ENCODE data around the gene MTF1. TPM values are rescaled to one million over a fixed set of nuclear protein-coding genes. Genes with fewer than 3 reads are reported as not detected.

The MTF1 gene
- total RNA-seq, 1 donor, result 4.3 TPM

DNA sequence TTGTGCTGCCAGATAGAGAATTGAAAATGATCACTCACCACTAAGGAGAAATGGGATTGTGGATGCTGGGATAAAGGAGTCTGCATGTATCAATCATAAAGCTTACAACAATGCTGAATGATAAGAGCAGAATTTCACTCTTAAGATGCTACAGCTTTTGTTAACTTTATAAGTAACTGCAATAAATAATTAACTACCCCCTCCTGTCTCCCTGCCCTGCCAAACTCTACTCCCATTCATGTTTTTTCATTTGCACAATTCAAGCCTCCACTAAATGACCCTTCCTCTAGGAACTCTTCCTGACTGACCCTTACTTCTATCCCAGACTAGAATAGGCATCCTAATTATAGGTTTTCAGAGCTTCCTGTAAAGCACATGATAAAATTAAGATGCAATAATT lies 14.9 kb downstream of the MTF1 start:
- H3K36me3 ChIP-seq (ENCODE audit: insufficient read depth, low read length), result peaks cover 14% of the 10 kb centered on the region
- peaks cover 77% of the 10 kb centered on the region for H3K79me2 ChIP-seq (ENCODE audit: insufficient read depth, low read length)
- H3K4me3 ChIP-seq (ENCODE audit: insufficient read depth, low read length), result no peak overlapping the region
- no peak overlapping the region for H3K27ac ChIP-seq (ENCODE audit: low read depth, low read length)
- no peaks in the 10 kb centered on the region for H3K4me1 ChIP-seq (ENCODE audit: insufficient read depth, low read length)
- no peaks in the 10 kb centered on the region for H3K27me3 ChIP-seq (ENCODE audit: insufficient read depth, low read length)
- no peak overlapping the region for H3K4me2 ChIP-seq (ENCODE audit: insufficient read depth, low read length)
- no peak for DNase-seq (ENCODE audit: insufficient read length, low spot score, missing footprints)
- H2AFZ ChIP-seq (ENCODE audit: low read length), result no peak overlapping the region
- H4K20me1 ChIP-seq (ENCODE audit: insufficient read depth, low read length), result peaks cover 16% of the 10 kb centered on the region
- TF ChIP-seq, protein P1, sequence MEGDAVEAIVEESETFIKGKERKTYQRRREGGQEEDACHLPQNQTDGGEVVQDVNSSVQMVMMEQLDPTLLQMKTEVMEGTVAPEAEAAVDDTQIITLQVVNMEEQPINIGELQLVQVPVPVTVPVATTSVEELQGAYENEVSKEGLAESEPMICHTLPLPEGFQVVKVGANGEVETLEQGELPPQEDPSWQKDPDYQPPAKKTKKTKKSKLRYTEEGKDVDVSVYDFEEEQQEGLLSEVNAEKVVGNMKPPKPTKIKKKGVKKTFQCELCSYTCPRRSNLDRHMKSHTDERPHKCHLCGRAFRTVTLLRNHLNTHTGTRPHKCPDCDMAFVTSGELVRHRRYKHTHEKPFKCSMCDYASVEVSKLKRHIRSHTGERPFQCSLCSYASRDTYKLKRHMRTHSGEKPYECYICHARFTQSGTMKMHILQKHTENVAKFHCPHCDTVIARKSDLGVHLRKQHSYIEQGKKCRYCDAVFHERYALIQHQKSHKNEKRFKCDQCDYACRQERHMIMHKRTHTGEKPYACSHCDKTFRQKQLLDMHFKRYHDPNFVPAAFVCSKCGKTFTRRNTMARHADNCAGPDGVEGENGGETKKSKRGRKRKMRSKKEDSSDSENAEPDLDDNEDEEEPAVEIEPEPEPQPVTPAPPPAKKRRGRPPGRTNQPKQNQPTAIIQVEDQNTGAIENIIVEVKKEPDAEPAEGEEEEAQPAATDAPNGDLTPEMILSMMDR (IDR thresholded peaks at IDR 0.05; ENCODE audit: extremely low read depth, low read depth, low read length), result no peak
- H3K9me3 ChIP-seq (ENCODE audit: low read depth, low read length), result no peaks in the 10 kb centered on the region

DNA sequence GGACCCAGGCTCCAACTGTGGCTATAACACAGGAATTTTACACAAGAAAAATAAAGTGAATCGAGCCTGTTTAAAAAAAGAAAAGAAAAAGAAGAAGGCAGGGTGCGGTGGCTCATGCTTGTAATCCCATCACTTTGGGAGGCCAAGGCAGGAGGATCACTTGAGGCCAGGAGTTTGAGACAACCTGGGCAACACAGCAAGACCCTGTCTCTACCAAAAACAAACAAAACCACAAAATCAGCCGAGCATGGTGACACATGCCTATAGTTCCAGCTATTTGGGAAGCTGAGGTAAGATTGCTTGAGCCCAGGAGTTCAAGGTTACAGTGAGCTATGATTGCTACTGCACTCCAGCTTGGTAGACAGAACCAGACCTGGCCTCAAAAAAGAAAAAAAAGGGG lies 17.7 kb downstream of the MTF1 start:
- H3K9me3 ChIP-seq (ENCODE audit: low read depth, low read length), result no peaks in the 10 kb centered on the region
- DNase-seq (ENCODE audit: insufficient read length, low spot score, missing footprints), result no peak
- H3K4me1 ChIP-seq (ENCODE audit: insufficient read depth, low read length), result no peaks in the 10 kb centered on the region
- H3K4me2 ChIP-seq (ENCODE audit: insufficient read depth, low read length), result no peak overlapping the region
- no peaks in the 10 kb centered on the region for H3K27me3 ChIP-seq (ENCODE audit: insufficient read depth, low read length)
- no peak overlapping the region for H3K27ac ChIP-seq (ENCODE audit: low read depth, low read length)
- H2AFZ ChIP-seq (ENCODE audit: low read length), result no peak overlapping the region
- TF ChIP-seq, protein P1 (IDR thresholded peaks at IDR 0.05; ENCODE audit: extremely low read depth, low read depth, low read length), result no peak
- H3K79me2 ChIP-seq (ENCODE audit: insufficient read depth, low read length), result peaks cover 50% of the 10 kb centered on the region
- H3K4me3 ChIP-seq (ENCODE audit: insufficient read depth, low read length), result no peak overlapping the region
- peaks cover 29% of the 10 kb centered on the region for H3K36me3 ChIP-seq (ENCODE audit: insufficient read depth, low read length)
- peaks cover 9% of the 10 kb centered on the region for H4K20me1 ChIP-seq (ENCODE audit: insufficient read depth, low read length)

DNA sequence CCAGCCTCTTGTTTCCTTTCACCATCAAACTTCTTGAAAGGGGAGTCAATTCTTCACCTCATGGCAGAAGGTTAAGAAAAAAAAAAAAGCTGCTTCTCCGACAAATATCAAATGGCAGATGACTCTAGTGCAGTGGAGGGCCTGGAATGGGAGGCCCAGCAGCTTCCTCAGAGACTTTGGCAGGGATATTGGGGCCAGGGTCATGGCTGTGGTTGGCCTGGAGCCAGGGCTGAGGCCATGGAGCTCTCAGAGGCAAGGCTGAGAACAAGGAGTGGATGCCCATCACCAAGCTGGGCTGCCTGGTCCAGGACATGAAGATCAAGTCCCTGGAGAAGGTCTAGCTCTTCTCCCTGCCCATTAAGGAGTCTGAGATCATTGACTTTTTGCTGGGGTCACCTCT lies 18.7 kb downstream of the MTF1 start:
- no peaks in the 10 kb centered on the region for H3K9me3 ChIP-seq (ENCODE audit: low read depth, low read length)
- no peaks in the 10 kb centered on the region for H3K27me3 ChIP-seq (ENCODE audit: insufficient read depth, low read length)
- peaks cover 38% of the 10 kb centered on the region for H3K36me3 ChIP-seq (ENCODE audit: insufficient read depth, low read length)
- H3K4me2 ChIP-seq (ENCODE audit: insufficient read depth, low read length), result no peak overlapping the region
- no peak overlapping the region for H3K4me3 ChIP-seq (ENCODE audit: insufficient read depth, low read length)
- no peak overlapping the region for H3K27ac ChIP-seq (ENCODE audit: low read depth, low read length)
- no peaks in the 10 kb centered on the region for H3K4me1 ChIP-seq (ENCODE audit: insufficient read depth, low read length)
- DNase-seq (ENCODE audit: insufficient read length, low spot score, missing footprints), result no peak
- H3K79me2 ChIP-seq (ENCODE audit: insufficient read depth, low read length), result peaks cover 40% of the 10 kb centered on the region
- no peak overlapping the region for H2AFZ ChIP-seq (ENCODE audit: low read length)
- H4K20me1 ChIP-seq (ENCODE audit: insufficient read depth, low read length), result peaks cover 5% of the 10 kb centered on the region
- TF ChIP-seq, protein P1 (IDR thresholded peaks at IDR 0.05; ENCODE audit: extremely low read depth, low read depth, low read length), result no peak

DNA sequence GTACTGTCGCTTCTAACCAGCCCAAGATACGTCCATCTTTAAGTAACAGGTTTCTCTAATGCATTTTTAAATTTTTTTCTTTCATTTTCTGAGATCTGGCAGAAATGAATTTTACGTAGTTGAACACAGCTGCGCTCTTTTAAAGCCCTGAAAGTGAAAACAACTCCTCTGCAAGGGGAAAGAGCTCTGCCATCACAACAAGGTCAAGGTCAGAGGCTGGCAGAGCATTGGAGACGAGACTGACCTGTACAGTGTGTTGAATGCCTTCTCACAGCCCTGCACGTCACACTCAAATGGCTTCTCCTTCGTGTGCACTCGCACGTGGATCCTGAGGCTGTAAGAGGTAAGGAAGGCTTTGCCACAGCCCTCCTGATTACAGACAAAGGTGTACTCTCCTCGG lies 19.7 kb downstream of the MTF1 start:
- Histone ChIP-seq H3K27ac (ENCODE audit: low read depth, low read length) (no peak overlapping the region), H3K36me3 (ENCODE audit: insufficient read depth, low read length) (peaks cover 47% of the 10 kb centered on the region), H3K9me3 (ENCODE audit: low read depth, low read length) (no peaks in the 10 kb centered on the region), H3K4me2 (ENCODE audit: insufficient read depth, low read length) (no peak overlapping the region), H4K20me1 (ENCODE audit: insufficient read depth, low read length) (peaks cover 5% of the 10 kb centered on the region), H3K27me3 (ENCODE audit: insufficient read depth, low read length) (no peaks in the 10 kb centered on the region), H3K4me3 (ENCODE audit: insufficient read depth, low read length) (no peak overlapping the region), H3K4me1 (ENCODE audit: insufficient read depth, low read length) (no peaks in the 10 kb centered on the region), H3K79me2 (ENCODE audit: insufficient read depth, low read length) (peaks cover 30% of the 10 kb centered on the region), H2AFZ (ENCODE audit: low read length) (no peak overlapping the region)
- DNase-seq (ENCODE audit: insufficient read length, low spot score, missing footprints), result no peak
- TF ChIP-seq, protein P1 (IDR thresholded peaks at IDR 0.05; ENCODE audit: extremely low read depth, low read depth, low read length), result no peak
